ENCODE results near the gene TMEM134.

The TMEM134 gene

GRCh38 chr11:67422891-67423290, 46.2 kb downstream of the TMEM134 start:
- no peak for DNase-seq (ENCODE audit: low read depth)

GRCh38 chr11:67421430-67422031, 47.5 kb downstream of the TMEM134 start:
- no peak for DNase-seq (ENCODE audit: low read depth)

GRCh38 chr11:67420646-67421429, 48.2 kb downstream of the TMEM134 start:
- DNase-seq (ENCODE audit: low read depth) = peak; percentile 90

GRCh38 chr11:67420147-67420645, 48.9 kb downstream of the TMEM134 start:
- no peak for DNase-seq (ENCODE audit: low read depth)

GRCh38 chr11:67419325-67420049, 49.6 kb downstream of the TMEM134 start:
- no peak for DNase-seq (ENCODE audit: low read depth)

- DNase-seq (ENCODE audit: low read depth) = no peak
Measured at GRCh38 chr11:67418476-67419281, 50.4 kb downstream of the TMEM134 start.

GRCh38 chr11:67417425-67417824, 51.6 kb downstream of the TMEM134 start:
- DNase-seq (ENCODE audit: low read depth) = no peak

- no peak for DNase-seq (ENCODE audit: low read depth)
Measured at GRCh38 chr11:67416416-67417335, 52.4 kb downstream of the TMEM134 start.

GRCh38 chr11:67415501-67416304, 53.3 kb downstream of the TMEM134 start, which contains the start of gene CARNS1:
Gene CARNS1, plus strand, starts transcription at chr11:67415678. Its CDS starts 522 bp downstream, at chr11:67416200.
- DNase-seq (ENCODE audit: low read depth) = no peak

- no peak for DNase-seq (ENCODE audit: low read depth)
Measured at GRCh38 chr11:67413266-67413849, 55.7 kb downstream of the TMEM134 start.

- no peak for DNase-seq (ENCODE audit: low read depth)
Measured at GRCh38 chr11:67412495-67413179, 56.4 kb downstream of the TMEM134 start.

- DNase-seq (ENCODE audit: low read depth) = no peak
Measured at GRCh38 chr11:67411785-67412152, 57.3 kb downstream of the TMEM134 start.

Measured in CMK (cell line).